Stimulated activated CD4-positive, alpha-beta T cell treated with anti-CD3 and anti-CD28 coated beads, TNF-alpha, amount 100 ng/mL, for 4 hours (primary cell): ENCODE results near the gene ASRGL1.

Source experiments
- DNase-seq, 3 experiments: peaks; one replicate each; pipeline ENCODE4 v3.0.0-alpha.2; 2020; ENCODE audit warnings: low read depth in 3 of 3

Gene ASRGL1

GRCh38 chr11:62393061-62393611 lies 55.9 kb downstream of the ASRGL1 start:
- DNase-seq: no peak

DNA sequence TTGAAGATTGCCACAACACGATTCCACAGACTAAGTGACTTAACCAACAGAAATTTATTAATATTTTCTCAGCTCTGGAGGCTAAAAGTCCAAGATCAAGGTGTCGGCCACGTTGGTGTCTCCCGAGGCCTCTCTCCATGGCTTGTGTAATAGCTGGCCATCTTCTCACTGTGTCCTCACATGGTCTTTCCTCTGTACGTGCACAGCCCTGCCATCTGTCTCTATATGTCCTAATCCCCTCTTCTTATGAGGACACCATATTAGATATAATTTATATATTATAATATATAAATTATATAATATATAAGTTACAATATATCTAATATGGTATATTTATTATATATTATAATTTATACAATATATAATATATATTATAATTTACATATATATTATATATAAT lies 56.5 kb downstream of the ASRGL1 start:
- DNase-seq: no peak

GRCh38 chr11:62394825-62395538 lies 57.7 kb downstream of the ASRGL1 start:
- peak in 1 of 3 experiments; percentile 36 for DNase-seq

DNA sequence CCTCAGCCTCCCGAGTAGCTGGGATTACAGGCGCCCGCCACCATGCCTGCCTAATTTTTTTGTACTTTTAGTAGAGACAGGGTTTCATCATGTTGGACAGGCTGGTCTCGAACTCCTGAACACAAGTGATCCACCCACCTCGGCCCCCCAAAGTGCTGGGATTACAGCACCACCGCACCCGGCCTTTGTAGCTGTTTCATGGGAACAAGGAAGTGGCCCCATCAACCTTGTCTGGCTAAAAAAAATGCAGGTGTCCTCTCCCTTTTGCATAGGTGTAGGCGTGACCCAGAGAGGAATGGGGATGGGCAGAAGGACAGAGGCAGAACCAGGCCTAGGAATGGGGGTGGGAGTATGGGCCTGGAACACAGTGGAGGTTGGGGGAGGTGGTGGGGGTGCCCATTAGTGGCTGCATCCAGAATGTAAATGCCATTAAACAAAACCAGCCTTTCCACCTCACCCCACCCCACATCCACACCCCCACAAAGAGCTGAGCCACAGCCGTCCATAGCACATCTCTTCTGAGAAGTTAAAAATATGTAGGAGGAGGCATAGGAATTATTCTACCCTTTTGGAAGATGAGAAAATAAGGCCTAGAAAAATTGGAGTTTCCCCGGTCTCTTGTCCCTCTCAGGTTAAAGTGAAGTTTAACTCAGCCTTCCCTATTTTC lies 58.8 kb downstream of the ASRGL1 start:
- DNase-seq: no peak

GRCh38 chr11:62398011-62398994 lies 61.1 kb downstream of the ASRGL1 start:
- DNase-seq: no peak

DNA sequence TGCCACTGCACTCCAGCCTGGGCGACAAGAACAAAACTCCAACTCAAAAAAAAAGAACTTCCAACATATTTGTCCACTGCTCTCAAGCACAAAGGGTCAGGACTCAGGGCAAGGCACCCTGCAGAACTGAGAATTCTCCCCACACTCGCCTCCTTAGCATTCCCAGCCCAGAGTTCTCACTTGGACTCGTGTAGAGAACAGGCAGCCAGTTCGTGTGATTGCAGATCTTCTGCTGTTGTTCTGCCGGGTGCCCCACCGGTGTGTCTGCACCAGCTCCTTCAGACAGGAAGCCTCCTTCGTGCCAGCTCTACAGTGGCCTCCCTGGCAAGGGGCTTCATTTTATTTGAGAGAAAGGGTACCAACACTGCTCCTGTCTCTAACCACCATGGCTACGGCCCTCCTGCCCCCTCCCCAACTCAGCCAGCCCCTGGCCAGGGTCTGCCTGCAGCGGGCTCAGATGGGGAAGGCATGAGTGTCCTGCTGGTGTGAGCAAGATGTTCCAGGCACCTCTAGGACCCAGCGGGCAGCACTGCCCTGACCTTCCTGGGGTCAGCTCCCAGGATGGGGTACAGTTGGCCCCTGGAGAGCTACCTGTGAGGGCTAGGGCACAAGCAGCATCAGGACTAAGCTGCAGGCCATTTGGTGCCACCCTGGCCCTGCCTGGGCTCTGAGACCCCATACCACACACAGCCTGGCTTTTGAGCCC lies 62.1 kb downstream of the ASRGL1 start:
- no peak for DNase-seq

GRCh38 chr11:62399878-62400266 lies 62.6 kb downstream of the ASRGL1 start:
- no peak for DNase-seq

GRCh38 chr11:62400281-62400680 lies 63.0 kb downstream of the ASRGL1 start:
- no peak for DNase-seq

GRCh38 chr11:62400760-62401159 lies 63.5 kb downstream of the ASRGL1 start:
- DNase-seq: no peak

DNA sequence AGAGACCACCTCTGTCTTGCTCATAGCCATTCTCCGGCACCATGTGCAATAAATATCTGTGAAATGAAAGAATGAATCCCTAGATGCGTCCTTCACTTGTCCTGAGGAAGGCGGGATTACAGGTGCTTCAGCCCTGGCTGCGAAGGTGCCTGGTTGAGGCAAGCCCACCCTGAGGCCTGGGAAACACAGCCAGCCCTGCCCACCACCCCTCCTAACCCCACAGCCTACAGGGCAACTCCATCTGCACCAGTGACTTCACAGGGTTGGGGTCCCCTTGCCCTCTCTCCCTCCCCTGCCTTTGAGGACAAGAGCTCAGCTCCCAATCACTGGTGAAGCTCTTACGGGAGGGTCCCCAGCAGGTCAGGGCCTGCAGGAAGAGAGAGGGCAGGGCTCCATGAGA lies 64.1 kb downstream of the ASRGL1 start:
- no peak for DNase-seq

GRCh38 chr11:62401811-62402210 lies 64.6 kb downstream of the ASRGL1 start:
- DNase-seq: no peak

DNA sequence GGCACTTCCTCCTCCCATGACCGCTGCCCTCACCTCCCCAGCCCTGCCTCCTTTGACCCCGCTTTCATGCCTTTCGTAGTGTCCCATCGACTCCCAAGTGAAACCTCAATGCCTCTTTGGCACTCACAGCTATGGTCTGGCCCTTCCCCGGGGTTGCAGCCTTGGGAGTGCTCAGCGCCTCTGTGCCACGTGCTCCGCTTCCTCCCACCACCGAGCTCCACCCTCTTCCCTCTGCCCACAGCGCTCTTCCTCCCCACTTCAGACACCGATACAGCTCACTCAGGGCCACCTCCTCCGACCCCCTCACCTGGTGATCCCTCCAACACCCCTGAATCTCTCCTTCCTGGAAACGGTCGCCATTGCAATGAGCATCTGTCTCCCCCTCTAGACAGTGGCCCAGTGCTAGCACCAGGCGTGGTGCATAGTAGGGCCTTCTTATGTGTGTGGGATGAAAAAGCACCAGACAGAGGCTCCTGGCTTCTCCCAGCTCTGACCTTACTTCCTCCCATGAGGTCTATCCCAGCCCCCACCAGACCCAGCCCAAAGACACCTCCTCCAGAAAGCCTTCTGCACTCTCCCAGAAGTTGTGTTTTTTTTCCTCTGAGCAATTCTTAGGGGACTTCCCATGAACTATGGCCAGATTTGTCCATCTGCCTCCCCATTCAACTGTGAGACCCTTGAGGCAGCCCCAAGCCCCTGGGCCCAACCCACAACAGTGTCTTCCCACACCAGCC lies 65.1 kb downstream of the ASRGL1 start:
- peak; percentile 30 to 45 (median 32) for DNase-seq

DNA sequence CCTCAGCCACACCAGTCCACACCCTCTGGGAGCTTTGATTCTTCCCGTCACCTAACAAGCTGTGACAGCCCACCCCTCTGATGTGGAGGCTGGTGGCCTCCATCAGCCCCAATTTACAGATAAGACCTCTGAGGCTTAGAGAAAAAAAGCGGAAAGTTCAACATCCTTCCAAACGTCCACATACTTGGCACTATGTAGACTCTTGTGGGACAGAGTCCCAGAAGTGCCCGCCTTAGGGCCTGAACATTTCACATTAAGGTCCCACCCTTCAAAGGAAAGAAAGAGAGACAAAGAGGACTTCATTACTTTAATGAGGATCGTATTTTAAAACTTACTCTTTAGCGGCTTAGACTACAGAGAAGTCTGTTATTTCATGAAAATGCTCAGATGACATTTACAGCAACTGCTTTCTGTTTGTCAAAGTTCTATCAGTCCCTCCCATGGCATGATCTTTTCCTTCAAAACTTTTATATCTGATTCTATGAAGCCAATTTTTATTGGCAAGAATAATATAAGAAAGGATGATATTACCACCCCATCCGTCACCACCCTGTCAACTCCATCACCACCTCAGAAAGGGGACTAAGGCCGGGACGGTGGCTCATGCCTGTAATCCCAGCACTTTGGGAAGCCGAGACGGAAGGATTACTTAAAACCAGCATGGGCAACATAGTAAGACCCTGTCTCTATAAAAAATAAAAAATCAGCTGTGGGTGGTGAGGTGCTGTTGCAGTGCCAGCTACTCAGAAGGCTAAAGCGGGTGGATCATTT lies 65.9 kb downstream of the ASRGL1 start:
- DNase-seq: no peak

- DNase-seq: no peak
These were observed 67.2 kb downstream of the ASRGL1 start for GRCh38 chr11:62404435-62404834.

DNA sequence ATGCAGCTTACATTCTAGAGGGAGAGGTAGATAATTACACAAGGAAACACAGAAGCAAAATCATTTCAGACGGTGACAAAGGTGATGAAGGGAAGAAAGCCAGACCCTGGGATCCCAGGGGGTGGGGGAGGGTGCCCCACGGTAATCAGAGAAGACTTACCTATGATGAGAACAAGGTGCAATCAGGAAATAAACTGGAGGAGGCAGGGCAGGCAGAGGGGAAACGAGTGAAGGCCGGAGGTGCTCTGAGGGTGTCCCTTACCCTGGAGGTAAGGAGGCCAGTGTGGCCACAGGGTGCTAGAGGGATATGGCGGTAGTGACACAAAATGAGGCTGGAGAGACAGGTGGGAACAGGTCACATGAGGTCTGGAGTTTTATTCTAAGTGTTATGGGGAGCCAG lies 67.7 kb downstream of the ASRGL1 start:
- DNase-seq: no peak

- DNase-seq: no peak
These were observed 68.8 kb downstream of the ASRGL1 start for GRCh38 chr11:62406034-62406433.

- no peak for DNase-seq
These were observed 72.6 kb downstream of the ASRGL1 start for GRCh38 chr11:62409831-62410230.

GRCh38 chr11:62410972-62411371 lies 73.7 kb downstream of the ASRGL1 start:
- no peak for DNase-seq

GRCh38 chr11:62411524-62411923 lies 74.3 kb downstream of the ASRGL1 start:
- no peak for DNase-seq
